Measurements from ENCODE around the gene JADE1. TPM values are rescaled to one million over a fixed set of nuclear protein-coding genes. Genes with fewer than 3 reads are reported as not detected.

JADE1 gene
- total RNA-seq (2014; rRNA removed; shearing (Covaris generic)), result 6.7 and 7.4 TPM in 2 replicates
- 6.5 and 9.5 TPM in 2 replicates for polyA plus RNA-seq (2015; cell fraction: cytosol; rRNA removed)
- polyA plus RNA-seq (2015; cell fraction: nucleus; rRNA removed), result 13.9 and 21.7 TPM in 2 replicates

GRCh38 chr4:128809477-128810330 lies at the start of gene JADE1:
Gene JADE1, plus strand, starts transcription at chr4:128809700. Its CDS starts 22,059 bp downstream, at chr4:128831759.
- in situ Hi-C loops (cut with HindIII; ENCODE audit: low pct_unique_long_range_greater_than_20kb, low sequenced_read_pairs), result no loop called here
- peak; percentile 94 for DNase-seq (ENCODE audit: low read depth, low spot score)

- peak; percentile 67 for DNase-seq (ENCODE audit: low read depth, low spot score)
- in situ Hi-C loops (cut with HindIII; ENCODE audit: low pct_unique_long_range_greater_than_20kb, low sequenced_read_pairs), result no loop called here
Measured at GRCh38 chr4:128766781-128767180, 42.7 kb upstream of the JADE1 start.

- DNase-seq (ENCODE audit: low read depth, low spot score), result no peak
- in situ Hi-C loops (cut with HindIII; ENCODE audit: low pct_unique_long_range_greater_than_20kb, low sequenced_read_pairs), result no loop called here
Measured at GRCh38 chr4:128768373-128768996, 41.0 kb upstream of the JADE1 start.

GRCh38 chr4:128769011-128769410 lies 40.5 kb upstream of the JADE1 start:
- DNase-seq (ENCODE audit: low read depth, low spot score), result no peak
- in situ Hi-C loops (cut with HindIII; ENCODE audit: low pct_unique_long_range_greater_than_20kb, low sequenced_read_pairs), result no loop called here

GRCh38 chr4:128770807-128771206 lies 38.7 kb upstream of the JADE1 start:
- in situ Hi-C loops (cut with HindIII; ENCODE audit: low pct_unique_long_range_greater_than_20kb, low sequenced_read_pairs), result no loop called here
- DNase-seq (ENCODE audit: low read depth, low spot score), result no peak

GRCh38 chr4:128775477-128775876 lies 34.0 kb upstream of the JADE1 start:
- DNase-seq (ENCODE audit: low read depth, low spot score), result no peak
- in situ Hi-C loops (cut with HindIII; ENCODE audit: low pct_unique_long_range_greater_than_20kb, low sequenced_read_pairs), result no loop called here

- no peak for DNase-seq (ENCODE audit: low read depth, low spot score)
- in situ Hi-C loops (cut with HindIII; ENCODE audit: low pct_unique_long_range_greater_than_20kb, low sequenced_read_pairs), result no loop called here
Measured at GRCh38 chr4:128775916-128776315, 33.6 kb upstream of the JADE1 start.

GRCh38 chr4:128776794-128777216 lies 32.7 kb upstream of the JADE1 start:
- in situ Hi-C loops (cut with HindIII; ENCODE audit: low pct_unique_long_range_greater_than_20kb, low sequenced_read_pairs), result no loop called here
- DNase-seq (ENCODE audit: low read depth, low spot score), result no peak

GRCh38 chr4:128780688-128781087 lies 28.8 kb upstream of the JADE1 start:
- in situ Hi-C loops (cut with HindIII; ENCODE audit: low pct_unique_long_range_greater_than_20kb, low sequenced_read_pairs), result no loop called here
- no peak for DNase-seq (ENCODE audit: low read depth, low spot score)

GRCh38 chr4:128782076-128782715 lies 27.3 kb upstream of the JADE1 start:
- in situ Hi-C loops (cut with HindIII; ENCODE audit: low pct_unique_long_range_greater_than_20kb, low sequenced_read_pairs), result no loop called here
- DNase-seq (ENCODE audit: low read depth, low spot score), result peak; percentile 55

GRCh38 chr4:128782875-128783614 lies 26.5 kb upstream of the JADE1 start:
- in situ Hi-C loops (cut with HindIII; ENCODE audit: low pct_unique_long_range_greater_than_20kb, low sequenced_read_pairs), result no loop called here
- DNase-seq (ENCODE audit: low read depth, low spot score), result no peak

GRCh38 chr4:128787509-128788311 lies 21.8 kb upstream of the JADE1 start:
- no peak for DNase-seq (ENCODE audit: low read depth, low spot score)
- in situ Hi-C loops (cut with HindIII; ENCODE audit: low pct_unique_long_range_greater_than_20kb, low sequenced_read_pairs), result no loop called here

- DNase-seq (ENCODE audit: low read depth, low spot score), result no peak
- in situ Hi-C loops (cut with HindIII; ENCODE audit: low pct_unique_long_range_greater_than_20kb, low sequenced_read_pairs), result no loop called here
Measured at GRCh38 chr4:128793859-128794672, 15.4 kb upstream of the JADE1 start.

- DNase-seq (ENCODE audit: low read depth, low spot score), result no peak
Measured at GRCh38 chr4:128796934-128797333, 12.6 kb upstream of the JADE1 start.

GRCh38 chr4:128800284-128800683 lies 9.2 kb upstream of the JADE1 start:
- in situ Hi-C loops (cut with HindIII; ENCODE audit: low pct_unique_long_range_greater_than_20kb, low sequenced_read_pairs), result no loop called here

More at GRCh38 chr4:128796934-128797333, 12.6 kb upstream of the JADE1 start:
- in situ Hi-C loops (cut with HindIII; ENCODE audit: low pct_unique_long_range_greater_than_20kb, low sequenced_read_pairs), result no loop called here

GRCh38 chr4:128800701-128801284 lies 8.7 kb upstream of the JADE1 start:
- in situ Hi-C loops (cut with HindIII; ENCODE audit: low pct_unique_long_range_greater_than_20kb, low sequenced_read_pairs), result no loop called here

More at GRCh38 chr4:128800284-128800683, 9.2 kb upstream of the JADE1 start:
- no peak for DNase-seq (ENCODE audit: low read depth, low spot score)

More at GRCh38 chr4:128800701-128801284, 8.7 kb upstream of the JADE1 start:
- no peak for DNase-seq (ENCODE audit: low read depth, low spot score)

All from SK-MEL-5 (cell line).